GM19240 (cell line): ENCODE measurements around the gene PSMD12.

Source experiments
- DNase-seq: peaks from one replicate; pipeline ENCODE4 v3.0.0; 2011; ENCODE audit warnings: low spot score; ENCODE audit not compliant: insufficient read length

Gene PSMD12

GRCh38 chr17:67386965-67387551 lies 20.7 kb upstream of the PSMD12 start:
- DNase-seq, result no peak

- no peak for DNase-seq
Observed at GRCh38 chr17:67385122-67385988, 19.0 kb upstream of the PSMD12 start.

GRCh38 chr17:67381929-67382257 lies 15.5 kb upstream of the PSMD12 start:
- no peak for DNase-seq

- no peak for DNase-seq
Observed at GRCh38 chr17:67379251-67379630, 12.9 kb upstream of the PSMD12 start.

- no peak for DNase-seq
Observed at GRCh38 chr17:67378454-67379250, 12.3 kb upstream of the PSMD12 start.

GRCh38 chr17:67377488-67378453 lies 11.4 kb upstream of the PSMD12 start:
- DNase-seq, result no peak

GRCh38 chr17:67376737-67377487 lies 10.5 kb upstream of the PSMD12 start, which contains the start of gene PITPNC1:
Gene PITPNC1 (plus strand): TSS chr17:67377281.
- DNase-seq, result peak; percentile 61

GRCh38 chr17:67376415-67376736 lies 10.0 kb upstream of the PSMD12 start:
- DNase-seq, result no peak

GRCh38 chr17:67375716-67376115 lies 9.3 kb upstream of the PSMD12 start:
- DNase-seq, result no peak

- DNase-seq, result no peak
Observed at GRCh38 chr17:67375054-67375427, 8.7 kb upstream of the PSMD12 start.

GRCh38 chr17:67374329-67375053 lies 8.1 kb upstream of the PSMD12 start:
- peak; percentile 33 for DNase-seq

GRCh38 chr17:67372751-67373150 lies 6.4 kb upstream of the PSMD12 start:
- DNase-seq, result no peak

GRCh38 chr17:67369676-67370075 lies 3.3 kb upstream of the PSMD12 start:
- no peak for DNase-seq

GRCh38 chr17:67365738-67366192 lies 612 bp downstream of the PSMD12 start:
- no peak for DNase-seq

- no peak for DNase-seq
Observed at GRCh38 chr17:67364847-67365737, 1.3 kb downstream of the PSMD12 start.

- no peak for DNase-seq
Observed at GRCh38 chr17:67362173-67362572, 4.2 kb downstream of the PSMD12 start.

GRCh38 chr17:67360880-67361279 lies 5.5 kb downstream of the PSMD12 start:
- DNase-seq, result no peak

- DNase-seq, result no peak
Observed at GRCh38 chr17:67359960-67360791, 6.2 kb downstream of the PSMD12 start.
